ENCODE data around the gene PFKL. TPM values are rescaled to one million over a fixed set of nuclear protein-coding genes. Genes with fewer than 3 reads are reported as not detected.
"Not testable (repeated sequence)": the region's sequence is repeated elsewhere in the genome, so short reads cannot be mapped to it uniquely, and the experiment has no call there.

PFKL gene
- total RNA-seq, 4 donors from 2014 or later = 92.8 to 121 (median 117) TPM

- no peak overlapping the region for H3K27ac ChIP-seq
- H3K4me1 ChIP-seq = peaks cover 9% of the 10 kb centered on the region
- DNase-seq (ENCODE audit: low spot score in 2 of 2) = no peak
- no peaks in the 10 kb centered on the region for H3K9me3 ChIP-seq
- no peak for TF ChIP-seq POLR2AphosphoS5 (IDR thresholded peaks at IDR 0.05)
- TF ChIP-seq POLR2A (IDR thresholded peaks at IDR 0.05) = no peak
- TF ChIP-seq CTCF (IDR thresholded peaks at IDR 0.05) = no peak
- no peak for TF ChIP-seq EP300 (IDR thresholded peaks at IDR 0.05)
- H3K27me3 ChIP-seq = peaks cover 14% of the 10 kb centered on the region
- 85% methylated on average over 12 of the region's 21 CpGs for WGBS
- no peak overlapping the region for H3K4me3 ChIP-seq
- no peaks in the 10 kb centered on the region for H3K36me3 ChIP-seq
These were observed 57.4 kb downstream of the PFKL start for GRCh38 chr21:44357064-44357837.

- Histone ChIP-seq H3K36me3 (no peaks in the 10 kb centered on the region), H3K4me3 (no peak overlapping the region), H3K9me3 (peaks cover 10% of the 10 kb centered on the region), H3K4me1 (no peaks in the 10 kb centered on the region), H3K27ac (no peak overlapping the region), H3K27me3 (peaks cover 7% of the 10 kb centered on the region)
- WGBS = 83% methylated on average over 8 of the region's 8 CpGs
- DNase-seq (ENCODE audit: low spot score in 2 of 2) = no peak
- TF ChIP-seq EP300 (IDR thresholded peaks at IDR 0.05) (no peak), POLR2A (IDR thresholded peaks at IDR 0.05) (no peak), POLR2AphosphoS5 (IDR thresholded peaks at IDR 0.05) (no peak), CTCF (IDR thresholded peaks at IDR 0.05) (no peak)
These were observed 59.5 kb downstream of the PFKL start for GRCh38 chr21:44359396-44359795.

GRCh38 chr21:44360159-44360558, 60.3 kb downstream of the PFKL start:
- H3K4me3 ChIP-seq = no peak overlapping the region
- no peak overlapping the region for H3K27ac ChIP-seq
- no peak for TF ChIP-seq EP300 (IDR thresholded peaks at IDR 0.05)
- DNase-seq (ENCODE audit: low spot score in 2 of 2) = no peak
- H3K27me3 ChIP-seq = peaks cover 12% of the 10 kb centered on the region
- H3K36me3 ChIP-seq = no peaks in the 10 kb centered on the region
- 24% methylated on average over 8 of the region's 8 CpGs for WGBS
- H3K4me1 ChIP-seq = no peaks in the 10 kb centered on the region
- H3K9me3 ChIP-seq = peaks cover 10% of the 10 kb centered on the region

- H3K4me1 ChIP-seq, H3K27ac ChIP-seq, H3K9me3 ChIP-seq, H3K36me3 ChIP-seq, H3K4me3 ChIP-seq: not testable (repeated sequence)
- H3K27me3 ChIP-seq = peaks cover 25% of the 10 kb centered on the region
- WGBS = 91% methylated on average over 5 of the region's 5 CpGs
- DNase-seq (ENCODE audit: low spot score in 2 of 2) = peak in 1 of 2 donors; percentile 11
These were observed 62.0 kb downstream of the PFKL start for GRCh38 chr21:44361903-44362302.

- TF ChIP-seq CTCF (IDR thresholded peaks at IDR 0.05) (no peak), POLR2A (IDR thresholded peaks at IDR 0.05) (no peak), EP300 (IDR thresholded peaks at IDR 0.05) (no peak), POLR2AphosphoS5 (IDR thresholded peaks at IDR 0.05) (no peak)
- Histone ChIP-seq H3K27ac (no peak overlapping the region), H3K4me1 (no peaks in the 10 kb centered on the region), H3K36me3 (no peaks in the 10 kb centered on the region), H3K9me3 (peaks cover 10% of the 10 kb centered on the region), H3K27me3 (peaks cover 22% of the 10 kb centered on the region), H3K4me3 (no peak overlapping the region)
- no peak for DNase-seq (ENCODE audit: low spot score in 2 of 2)
- 94% methylated on average over 1 of the region's 1 CpG for WGBS
These were observed 63.4 kb downstream of the PFKL start for GRCh38 chr21:44363278-44363677.

GRCh38 chr21:44364151-44365053, 64.5 kb downstream of the PFKL start:
- Histone ChIP-seq H3K4me1 (no peaks in the 10 kb centered on the region), H3K9me3 (peaks cover 10% of the 10 kb centered on the region), H3K27me3 (peaks cover 30% of the 10 kb centered on the region), H3K36me3 (no peaks in the 10 kb centered on the region), H3K27ac (no peak overlapping the region), H3K4me3 (no peak overlapping the region)
- 74% methylated on average over 19 of the region's 22 CpGs for whole genome bisulfite sequencing
- DNase-seq (ENCODE audit: low spot score in 2 of 2) = peak; percentile 49 to 59
- TF ChIP-seq POLR2A (IDR thresholded peaks at IDR 0.05) = no peak
- no peak for TF ChIP-seq CTCF (IDR thresholded peaks at IDR 0.05)
- no peak for TF ChIP-seq EP300 (IDR thresholded peaks at IDR 0.05)
- TF ChIP-seq POLR2AphosphoS5 (IDR thresholded peaks at IDR 0.05) = no peak
